ENCODE results near the gene CNOT6.

- TF ChIP-seq CTCF (IDR thresholded peaks at IDR 0.05) (no peak), POLR2A (IDR thresholded peaks at IDR 0.05) (no peak)
Measured at GRCh38 chr5:180525399-180525798, 31.2 kb downstream of the CNOT6 start.

Measured in heart left ventricle (tissue), 13 donors.